Upper lobe of left lung (tissue), 4 donors: ENCODE results near the gene VPS18.

Experiments used
- CTCF ChIP-seq, 6 experiments: fragments of 450-650 bp in 4 of 6; fragments of 200-600 bp in 2 of 6; sonication (generic) in 2 of 6; IDR thresholded peaks; one replicate each; pipeline ENCODE4 v1.5.1; 2016 to 2019; ENCODE audit warnings: antibody characterized with exemption in 6 of 6
- POLR2A ChIP-seq, 4 donors: fragments of 450-650 bp; IDR thresholded peaks; one replicate each; pipeline ENCODE4 v1.5.1; 2016 to 2017; ENCODE audit warnings: antibody characterized with exemption in 4 of 4, mild to moderate bottlenecking in 2 of 4
- POLR2AphosphoS5 ChIP-seq, 2 donors: sonication (generic); formaldehyde crosslinking; IDR thresholded peaks; one replicate each; pipeline ENCODE4 v1.5.1; 2017; ENCODE audit warnings: antibody characterized with exemption in 2 of 2

- TF ChIP-seq POLR2AphosphoS5 (IDR thresholded peaks at IDR 0.05) (no peak), POLR2A (IDR thresholded peaks at IDR 0.05) (no peak), CTCF (IDR thresholded peaks at IDR 0.05) (no peak)
These were observed 29.3 kb downstream of the VPS18 start for GRCh38 chr15:40923551-40923950.
